Osteoblast (primary cell): ENCODE measurements around the gene MRGPRG. TPM values are rescaled to one million over a fixed set of nuclear protein-coding genes. Genes with fewer than 3 reads are reported as not detected.

Experiments
- DNase-seq: peaks from one replicate; pipeline ENCODE4 v3.0.0; 2011; ENCODE audit warnings: low spot score, mixed read lengths; ENCODE audit not compliant: insufficient read length; ENCODE audit errors: missing footprints
- H2AFZ ChIP-seq: 2 replicates; pipeline ENCODE4 v1.6.0; 2011; ENCODE audit warnings: mild to moderate bottlenecking, low read length
- H3K27ac ChIP-seq: 2 replicates; pipeline ENCODE4 v1.5.1; 2011; ENCODE audit warnings: mild to moderate bottlenecking, low read depth, low read length, moderate library complexity
- H3K27me3 ChIP-seq: 2 replicates; pipeline ENCODE4 v1.6.0; 2012; ENCODE audit warnings: mild to moderate bottlenecking, control low read depth, inconsistent platforms, low read length, moderate library complexity; ENCODE audit not compliant: insufficient read depth
- H3K36me3 ChIP-seq: 2 replicates; pipeline ENCODE4 v1.5.1; 2011; ENCODE audit warnings: mild to moderate bottlenecking, low read length, control low read depth, moderate library complexity; ENCODE audit not compliant: insufficient read depth
- H3K4me1 ChIP-seq: 2 replicates; pipeline ENCODE4 v1.5.1; 2011; ENCODE audit warnings: mild to moderate bottlenecking, low read length, control low read depth, moderate library complexity; ENCODE audit not compliant: insufficient read depth
- H3K4me2 ChIP-seq: 2 replicates; pipeline ENCODE4 v1.6.0; 2011; ENCODE audit warnings: mild to moderate bottlenecking, low read length; ENCODE audit not compliant: insufficient read depth
- H3K4me3 ChIP-seq: fragments of 200-600 bp; sonication (generic); 3 replicates; pipeline ENCODE4 v1.5.1; 2012; ENCODE audit warnings: mild to moderate bottlenecking, low read length, inconsistent platforms; ENCODE audit not compliant: insufficient read depth
- H3K79me2 ChIP-seq: 2 replicates; pipeline ENCODE4 v1.6.0; 2012; ENCODE audit warnings: mild to moderate bottlenecking, low read length, control low read depth, inconsistent platforms; ENCODE audit not compliant: insufficient read depth
- H3K9me3 ChIP-seq: 2 replicates; pipeline ENCODE4 v1.5.1; 2011; ENCODE audit warnings: low read depth, low read length, control low read depth
- H4K20me1 ChIP-seq: 2 replicates; pipeline ENCODE4 v1.6.0; 2012; ENCODE audit warnings: mild to moderate bottlenecking, low read length, control low read depth; ENCODE audit not compliant: insufficient read depth
- CTCF ChIP-seq: IDR thresholded peaks from 2 replicates; pipeline ENCODE4 v1.5.1; 2011; ENCODE audit warnings: mild to moderate bottlenecking, low read depth, low read length, moderate library complexity; ENCODE audit errors: extremely low read depth
- total RNA-seq: library from RNA; depleted of rRNA; stranded (reverse); fragments of >200 nt; gene quantifications from 2 replicates; pipeline ENCODE4 v1.2.3, GENCODE V29; 2012

The MRGPRG gene
- total RNA-seq, 1 donor: not detected

- no peak overlapping the region for H3K27ac ChIP-seq
- TF ChIP-seq CTCF: no peak
- no peaks in the 10 kb centered on the region for H3K9me3 ChIP-seq
- no peaks in the 10 kb centered on the region for H4K20me1 ChIP-seq
- no peaks in the 10 kb centered on the region for H3K36me3 ChIP-seq
- H3K4me1 ChIP-seq: no peaks in the 10 kb centered on the region
- H2AFZ ChIP-seq: no peak overlapping the region
- no peak overlapping the region for H3K4me2 ChIP-seq
- H3K79me2 ChIP-seq: no peaks in the 10 kb centered on the region
- no peak for DNase-seq
- no peak overlapping the region for H3K4me3 ChIP-seq
- peaks cover 24% of the 10 kb centered on the region for H3K27me3 ChIP-seq
Measured at GRCh38 chr11:3208272-3208671, 10.3 kb downstream of the MRGPRG start.

GRCh38 chr11:3207526-3208189 lies 11.0 kb downstream of the MRGPRG start:
- no peak for TF ChIP-seq CTCF
- no peak overlapping the region for H2AFZ ChIP-seq
- H3K27me3 ChIP-seq: peaks cover 30% of the 10 kb centered on the region
- H3K9me3 ChIP-seq: no peaks in the 10 kb centered on the region
- H3K4me1 ChIP-seq: no peaks in the 10 kb centered on the region
- H3K79me2 ChIP-seq: no peaks in the 10 kb centered on the region
- DNase-seq: peak; percentile 22
- H3K27ac ChIP-seq: no peak overlapping the region
- no peak overlapping the region for H3K4me2 ChIP-seq
- H4K20me1 ChIP-seq: no peaks in the 10 kb centered on the region
- H3K4me3 ChIP-seq: no peak overlapping the region
- no peaks in the 10 kb centered on the region for H3K36me3 ChIP-seq

- peaks cover 37% of the 10 kb centered on the region for H3K27me3 ChIP-seq
- no peak for TF ChIP-seq CTCF
Measured at GRCh38 chr11:3206922-3207204, 11.8 kb downstream of the MRGPRG start.

GRCh38 chr11:3206156-3206921 lies 12.3 kb downstream of the MRGPRG start:
- Histone ChIP-seq H3K36me3 (no peaks in the 10 kb centered on the region), H3K4me3 (no peak overlapping the region), H2AFZ (no peak overlapping the region), H3K4me1 (no peaks in the 10 kb centered on the region), H4K20me1 (no peaks in the 10 kb centered on the region), H3K27ac (no peak overlapping the region), H3K9me3 (no peaks in the 10 kb centered on the region), H3K79me2 (no peaks in the 10 kb centered on the region), H3K4me2 (no peak overlapping the region), H3K27me3 (peaks cover 38% of the 10 kb centered on the region)
- peak; percentile 68 for DNase-seq
- TF ChIP-seq CTCF: no peak

More at GRCh38 chr11:3206922-3207204, 11.8 kb downstream of the MRGPRG start:
- Histone ChIP-seq H3K4me2 (no peak overlapping the region), H3K79me2 (no peaks in the 10 kb centered on the region), H3K4me1 (no peaks in the 10 kb centered on the region), H2AFZ (no peak overlapping the region), H4K20me1 (no peaks in the 10 kb centered on the region), H3K4me3 (no peak overlapping the region), H3K9me3 (no peaks in the 10 kb centered on the region), H3K36me3 (no peaks in the 10 kb centered on the region), H3K27ac (no peak overlapping the region)
- DNase-seq: no peak
